H9 (cell line): ENCODE data around the gene KCNK5. TPM values are rescaled to one million over a fixed set of nuclear protein-coding genes. Genes with fewer than 3 reads are reported as not detected.

Source experiments
- DNase-seq: peaks from one replicate; pipeline ENCODE4 v3.0.0-alpha.2; 2017
- H2AFZ ChIP-seq: one replicate; pipeline ENCODE4 v1.6.1; 2013; ENCODE audit warnings: mild to moderate bottlenecking, low read length, control low read depth, moderate library complexity
- H2AK5ac ChIP-seq: 2 replicates; pipeline ENCODE4 v1.6.1; 2013; ENCODE audit warnings: low read length, control low read depth, mixed read lengths; ENCODE audit not compliant: insufficient read length
- H2BK120ac ChIP-seq: one replicate; pipeline ENCODE4 v1.6.1; 2013; ENCODE audit warnings: low read depth, mild to moderate bottlenecking, low read length, control low read depth, inconsistent platforms; ENCODE audit not compliant: poor library complexity, severe bottlenecking
- H2BK12ac ChIP-seq: 2 replicates; pipeline ENCODE4 v1.6.1; 2013; ENCODE audit warnings: low read length, control low read depth, mixed read lengths, low read depth; ENCODE audit not compliant: insufficient read length
- H2BK15ac ChIP-seq: 2 replicates; pipeline ENCODE4 v1.6.1; 2013; ENCODE audit warnings: low read depth, low read length, control low read depth
- H2BK20ac ChIP-seq: one replicate; pipeline ENCODE4 v1.6.1; 2013; ENCODE audit warnings: low read depth, mild to moderate bottlenecking, low read length, control low read depth, inconsistent platforms; ENCODE audit not compliant: poor library complexity, severe bottlenecking
- H2BK5ac ChIP-seq: 2 replicates; pipeline ENCODE4 v1.6.1; 2013; ENCODE audit warnings: low read length, control low read depth, mixed read lengths; ENCODE audit not compliant: insufficient read length
- H3K14ac ChIP-seq: 2 replicates; pipeline ENCODE4 v1.6.1; 2013; ENCODE audit warnings: low read length, control low read depth; ENCODE audit not compliant: insufficient read depth
- H3K18ac ChIP-seq: 2 replicates; pipeline ENCODE4 v1.6.1; 2013; ENCODE audit warnings: low read depth, mild to moderate bottlenecking, mixed read lengths, low read length, control low read depth; ENCODE audit not compliant: insufficient read length
- H3K23ac ChIP-seq: 2 replicates; pipeline ENCODE4 v1.6.1; 2013; ENCODE audit warnings: low read length, control low read depth, mixed read lengths, low read depth; ENCODE audit not compliant: insufficient read length
- H3K23me2 ChIP-seq: 2 replicates; pipeline ENCODE4 v1.6.1; 2013; ENCODE audit warnings: low read depth, mild to moderate bottlenecking, mixed read lengths, low read length, control low read depth; ENCODE audit not compliant: insufficient read length, poor library complexity, severe bottlenecking
- H3K27ac ChIP-seq: 2 replicates; pipeline ENCODE4 v1.5.1; 2013; ENCODE audit warnings: low read length, control low read depth, mixed read lengths, low read depth; ENCODE audit not compliant: insufficient read length
- H3K27me3 ChIP-seq: 2 replicates; pipeline ENCODE4 v1.6.1; 2013; ENCODE audit warnings: low read length, control low read depth, inconsistent platforms; ENCODE audit not compliant: insufficient read depth
- H3K4ac ChIP-seq: 2 replicates; pipeline ENCODE4 v1.6.1; 2013; ENCODE audit warnings: low read depth, mild to moderate bottlenecking, control low read depth, inconsistent platforms, low read length, moderate library complexity
- H3K4me1 ChIP-seq: 2 replicates; pipeline ENCODE4 v1.6.1; 2013; ENCODE audit warnings: low read length, control low read depth, inconsistent platforms; ENCODE audit not compliant: insufficient read depth
- H3K4me2 ChIP-seq: 2 replicates; pipeline ENCODE4 v1.6.1; 2013; ENCODE audit warnings: low read length, control low read depth, mixed read lengths; ENCODE audit not compliant: insufficient read length, insufficient read depth
- H3K56ac ChIP-seq: 2 replicates; pipeline ENCODE4 v1.6.1; 2013; ENCODE audit warnings: low read depth, mild to moderate bottlenecking, mixed read lengths, low read length, control low read depth; ENCODE audit not compliant: insufficient read length
- H3K79me1 ChIP-seq: 2 replicates; pipeline ENCODE4 v1.6.1; 2013; ENCODE audit warnings: low read depth, mild to moderate bottlenecking, moderate library complexity, low read length, control low read depth, inconsistent platforms; ENCODE audit not compliant: insufficient read depth, poor library complexity, severe bottlenecking
- H3K79me2 ChIP-seq: 2 replicates; pipeline ENCODE4 v1.6.1; 2013; ENCODE audit warnings: low read length, control low read depth, inconsistent platforms; ENCODE audit not compliant: insufficient read depth
- H3K9ac ChIP-seq: 2 replicates; pipeline ENCODE4 v1.6.1; 2013; ENCODE audit warnings: low read length, control low read depth, mixed read lengths; ENCODE audit not compliant: insufficient read length; ENCODE audit errors: extremely low read depth
- H3K9me3 ChIP-seq: one replicate; pipeline ENCODE4 v1.6.1; 2013; ENCODE audit warnings: low read depth, low read length, inconsistent platforms; ENCODE audit not compliant: control insufficient read depth
- H3T11ph ChIP-seq: one replicate; pipeline ENCODE4 v1.6.1; 2013; ENCODE audit warnings: mild to moderate bottlenecking, low read length, control low read depth, inconsistent platforms
- H4K20me1 ChIP-seq: one replicate; pipeline ENCODE4 v1.6.1; 2013; ENCODE audit not compliant: control insufficient read depth, insufficient read length, insufficient read depth
- H4K5ac ChIP-seq: 2 replicates; pipeline ENCODE4 v1.6.1; 2013; ENCODE audit warnings: low read depth, mild to moderate bottlenecking, mixed read lengths, low read length, control low read depth; ENCODE audit not compliant: insufficient read length
- H4K8ac ChIP-seq: replicated peaks from 2 replicates; pipeline ENCODE4 v1.6.1; 2013; ENCODE audit warnings: low read length, control low read depth, mixed read lengths, low read depth; ENCODE audit not compliant: insufficient read length
- H4K91ac ChIP-seq: 2 replicates; pipeline ENCODE4 v1.6.1; 2013; ENCODE audit warnings: low read depth, mild to moderate bottlenecking, moderate library complexity, mixed read lengths, low read length, control low read depth; ENCODE audit not compliant: insufficient read length
- H3K27ac Mint-ChIP-seq, 3 experiments: 2 replicates in 2 of 3; 3 replicates in 1 of 3; pipeline ENCODE4 v1.8.0; 2020 to 2021; ENCODE audit warnings: mixed read lengths in 3 of 3, mild to moderate bottlenecking in 1 of 3, moderate library complexity in 1 of 3
- H3K27me3 Mint-ChIP-seq: 2 replicates; pipeline ENCODE4 v1.8.0; 2021; ENCODE audit warnings: low read depth, mild to moderate bottlenecking, moderate library complexity, mixed read lengths
- H3K36me3 Mint-ChIP-seq, 3 experiments: 2 replicates in 2 of 3; 3 replicates in 1 of 3; pipeline ENCODE4 v1.8.0; 2020 to 2021; ENCODE audit warnings: low read depth in 3 of 3, mixed read lengths in 3 of 3; ENCODE audit not compliant: insufficient read depth in 1 of 3
- H3K4me1 Mint-ChIP-seq, 2 experiments: 2 replicates each; pipeline ENCODE4 v1.8.0; 2020; ENCODE audit warnings: mixed read lengths in 2 of 2
- H3K4me3 Mint-ChIP-seq, 2 experiments: 2 replicates in 1 of 2; 3 replicates in 1 of 2; pipeline ENCODE4 v1.8.0; 2020 to 2021; ENCODE audit warnings: mild to moderate bottlenecking in 2 of 2, mixed read lengths in 2 of 2, moderate library complexity in 1 of 2
- H3K9me3 Mint-ChIP-seq, 2 experiments: 2 replicates in 1 of 2; 3 replicates in 1 of 2; pipeline ENCODE4 v1.8.0; 2020; ENCODE audit warnings: mild to moderate bottlenecking in 2 of 2, mixed read lengths in 2 of 2, moderate library complexity in 1 of 2
- CTCF ChIP-seq: fragments of 200-600 bp; sonication (generic); conservative IDR thresholded peaks from 3 replicates; pipeline ENCODE4 v1.8.0; 2021; ENCODE audit warnings: antibody characterized with exemption, mild to moderate bottlenecking
- WGBS: extraction: QIAGEN DNeasy Blood & Tissue Kit; methylation state at CpG from one replicate; pipeline ENCODE4 v1.1.7; 2013; ENCODE audit warnings: missing lambda C conversion rate, low lambda C conversion rate, mixed read lengths; ENCODE audit not compliant: insufficient read length; ENCODE audit errors: extremely low coverage; 5-methylcytosine and 5-hydroxymethylcytosine counted together
- total RNA-seq: library from RNA; stranded (reverse); gene quantifications from 2 replicates; pipeline ENCODE4 v1.2.1, GENCODE V29; 2021

The KCNK5 gene
- total RNA-seq, 1 experiment from 2014 or later: 30.0 TPM

GRCh38 chr6:39182604-39183003, 46.7 kb downstream of the KCNK5 start:
- Histone ChIP-seq H3K18ac (no peak overlapping the region), H4K91ac (no peak overlapping the region), H3K4ac (no peak overlapping the region), H3K23ac (no peak overlapping the region), H4K8ac (no peak overlapping the region), H3K9ac (no peak overlapping the region), H2BK20ac (no peak overlapping the region), H3K14ac (no peak overlapping the region), H3K9me3 (no peaks in the 10 kb centered on the region), H4K20me1 (no peaks in the 10 kb centered on the region), H2BK5ac (no peak overlapping the region), H2BK15ac (no peak overlapping the region), H2AFZ (no peak overlapping the region), H3K79me2 (no peaks in the 10 kb centered on the region), H3K4me1 (no peaks in the 10 kb centered on the region), H3T11ph (no peak overlapping the region), H2BK12ac (no peak overlapping the region), H3K79me1 (no peaks in the 10 kb centered on the region), H3K4me2 (no peak overlapping the region), H2BK120ac (no peak overlapping the region), H2AK5ac (no peak overlapping the region), H4K5ac (no peak overlapping the region), H3K23me2 (no peaks in the 10 kb centered on the region), H3K27me3 (no peaks in the 10 kb centered on the region), H3K56ac (no peak overlapping the region), H3K27ac (no peak overlapping the region)
- Mint-ChIP-seq H3K4me3 (no peak overlapping the region), H3K4me1 (peaks cover 3 to 10% of the 10 kb centered on the region in 2 experiments; a peak in 1 of 4 replicates), H3K27me3 (peaks cover 1% of the 10 kb centered on the region; the same call in 1 of the 2 replicates), H3K27ac (peak overlapping the region in 1 of 3 experiments; percentile 37; a peak in 1 of 7 replicates), H3K9me3 (peaks cover 3 to 5% of the 10 kb centered on the region in 2 experiments; a peak in 2 of 5 replicates), H3K36me3 (peaks cover 8 to 48% (median 28%) of the 10 kb centered on the region in 3 experiments)
- WGBS: no CpG with 5 or more reads among the region's 3 CpGs
- no peak for DNase-seq
- no peak for TF ChIP-seq CTCF
